Fibroblast of the conjunctiva (primary cell): ENCODE measurements around the gene MAP2K1.

Experiments
- DNase-seq: peaks from one replicate; pipeline ENCODE4 v3.0.0-alpha.2; 2010; ENCODE audit warnings: low read depth

Gene MAP2K1

GRCh38 chr15:66394472-66394871 is 7.8 kb downstream of the MAP2K1 start:
- DNase-seq: no peak

DNA sequence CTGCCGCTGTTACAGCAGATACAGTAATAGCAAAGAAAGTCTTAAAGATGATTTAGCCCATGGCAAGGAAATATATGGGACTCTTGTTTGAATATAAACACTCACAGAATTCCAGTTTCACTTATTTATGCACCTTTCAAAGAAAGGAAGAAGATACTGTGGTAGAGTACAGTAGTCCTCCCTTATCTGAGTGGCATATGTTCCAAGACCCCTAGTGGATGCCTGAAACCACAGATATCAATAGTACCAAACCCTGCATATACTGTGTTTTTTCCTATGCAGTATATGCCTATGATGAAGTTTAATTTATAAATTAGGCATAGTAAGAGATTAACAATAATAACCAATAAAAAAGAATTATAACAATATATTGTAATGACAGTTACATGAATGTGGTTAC is 8.2 kb downstream of the MAP2K1 start:
- DNase-seq: no peak

DNA sequence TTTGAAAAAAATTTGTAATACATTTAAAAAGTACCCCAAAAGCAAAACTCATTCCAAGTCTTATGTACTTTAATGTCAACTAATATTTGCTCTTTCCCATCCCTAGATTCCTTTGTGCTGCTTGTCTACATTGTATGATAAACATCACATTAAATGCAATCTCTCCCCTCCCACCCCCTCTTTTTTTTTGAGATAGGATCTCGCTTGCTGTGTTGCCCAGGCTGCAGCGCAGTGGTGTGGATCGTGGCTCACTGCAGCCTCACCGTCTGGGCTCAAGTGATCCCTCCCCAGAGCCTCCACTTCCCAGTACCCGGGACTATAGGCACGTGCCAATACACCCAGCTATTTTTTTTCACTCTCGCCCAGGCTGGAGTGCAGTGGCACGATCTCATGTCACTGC is 12.6 kb downstream of the MAP2K1 start:
- DNase-seq: no peak

DNA sequence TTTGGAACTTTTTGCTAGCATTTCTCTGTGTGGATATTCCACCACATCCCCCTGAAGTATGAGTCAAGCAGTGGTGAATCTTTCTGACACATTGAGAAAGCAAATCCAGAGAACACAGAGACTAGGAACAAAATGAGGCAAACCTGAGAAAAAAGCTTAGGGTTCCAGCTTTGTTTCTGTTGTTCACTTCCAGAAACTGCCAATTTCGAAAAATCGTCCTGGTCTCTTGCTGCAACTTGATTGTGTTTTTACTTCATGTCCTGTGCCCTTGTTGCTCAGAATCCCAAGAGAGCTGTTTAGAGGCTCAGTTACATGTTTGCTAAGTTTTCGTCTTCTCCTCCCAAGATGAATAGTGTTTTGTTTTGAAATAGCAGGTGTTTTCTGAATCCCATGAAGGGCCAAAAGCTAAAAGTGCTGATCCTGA is 13.7 kb downstream of the MAP2K1 start:
- DNase-seq: no peak

DNA sequence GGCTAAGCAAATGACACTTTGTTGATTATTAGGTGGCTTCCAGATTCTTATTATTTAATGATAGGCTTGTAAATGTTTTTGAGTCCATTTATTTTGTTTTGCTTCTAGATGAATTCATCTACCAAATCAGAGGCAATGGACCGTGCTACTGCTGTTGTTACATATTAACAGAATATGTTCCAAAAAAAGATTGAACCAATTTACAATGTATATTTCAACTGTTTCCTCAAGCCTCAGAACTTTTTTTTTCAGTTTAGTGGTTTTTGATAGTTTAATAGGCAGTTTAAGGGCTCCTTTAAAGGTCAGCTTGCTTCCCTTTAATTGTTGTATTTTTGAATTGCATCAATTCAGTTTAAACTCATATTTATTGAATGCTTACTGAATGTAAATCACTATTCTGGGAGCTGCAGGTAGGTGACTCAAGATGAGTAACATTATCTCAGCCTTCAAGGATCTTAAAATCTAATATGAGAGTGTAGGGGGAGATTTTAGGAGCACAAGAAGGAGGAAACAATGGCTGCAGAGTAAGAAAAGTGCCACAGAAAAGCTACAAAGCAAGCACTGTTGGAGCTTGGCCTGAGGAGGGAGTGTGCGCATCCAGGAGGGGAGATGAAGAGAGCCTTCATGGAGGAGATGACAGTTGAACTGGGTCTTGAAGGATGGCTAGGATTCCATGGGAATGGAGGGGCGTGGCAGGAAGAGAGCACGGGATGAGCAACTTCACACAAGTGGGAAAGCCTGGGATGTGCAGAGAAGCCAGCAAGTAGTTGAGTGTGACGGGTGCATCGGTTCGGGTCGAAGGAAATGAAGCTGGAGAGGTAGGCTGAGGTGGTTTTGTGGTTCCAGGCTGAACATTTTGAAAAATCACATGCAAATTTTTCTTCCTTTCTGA is 14.7 kb downstream of the MAP2K1 start:
- DNase-seq: no peak

GRCh38 chr15:66402761-66403284 is 16.1 kb downstream of the MAP2K1 start:
- no peak for DNase-seq

GRCh38 chr15:66403323-66403722 is 16.6 kb downstream of the MAP2K1 start:
- DNase-seq: no peak

- no peak for DNase-seq
These were observed 17.4 kb downstream of the MAP2K1 start for GRCh38 chr15:66404122-66404521.

- no peak for DNase-seq
These were observed 17.8 kb downstream of the MAP2K1 start for GRCh38 chr15:66404532-66404931.

DNA sequence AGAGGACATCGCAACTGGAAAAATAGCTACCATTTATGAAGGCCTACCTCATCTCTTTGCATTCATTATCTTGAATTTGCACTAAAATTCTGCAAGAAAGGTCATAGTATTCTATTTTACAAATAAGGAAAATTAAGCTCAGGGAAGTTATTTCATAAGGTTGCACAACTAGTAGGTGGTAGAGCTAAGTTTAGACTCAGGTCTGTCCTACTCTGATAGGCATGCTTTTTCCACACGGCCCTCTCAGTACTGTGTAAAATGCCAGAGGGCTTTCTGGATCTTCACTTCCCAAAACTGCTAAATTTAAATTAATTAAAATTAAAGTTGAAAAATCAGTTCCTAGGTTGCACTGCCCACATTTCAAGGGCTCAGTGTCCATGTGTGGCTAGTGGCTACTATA is 18.3 kb downstream of the MAP2K1 start:
- no peak for DNase-seq

GRCh38 chr15:66405615-66406014 is 18.9 kb downstream of the MAP2K1 start:
- peak; percentile 5 for DNase-seq

DNA sequence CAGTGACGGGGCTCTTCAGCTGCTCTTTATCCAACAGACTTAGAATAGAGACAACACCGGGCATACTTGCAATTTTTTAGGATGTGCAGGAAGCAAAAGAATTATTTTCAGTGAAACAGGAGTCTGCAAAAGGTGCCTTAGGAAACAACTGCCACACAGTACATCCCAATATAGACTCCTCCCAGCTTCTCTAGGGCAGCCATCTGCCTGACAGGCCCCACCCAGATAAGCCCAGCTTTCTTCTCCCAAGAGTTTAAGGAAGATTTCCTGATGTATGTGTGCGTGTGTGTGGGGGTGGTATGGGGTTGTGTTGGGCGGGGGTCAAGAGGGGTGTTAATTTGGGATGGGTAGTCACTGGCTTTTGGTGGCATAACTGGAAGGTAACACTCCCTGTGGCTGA is 21.5 kb downstream of the MAP2K1 start:
- no peak for DNase-seq

DNA sequence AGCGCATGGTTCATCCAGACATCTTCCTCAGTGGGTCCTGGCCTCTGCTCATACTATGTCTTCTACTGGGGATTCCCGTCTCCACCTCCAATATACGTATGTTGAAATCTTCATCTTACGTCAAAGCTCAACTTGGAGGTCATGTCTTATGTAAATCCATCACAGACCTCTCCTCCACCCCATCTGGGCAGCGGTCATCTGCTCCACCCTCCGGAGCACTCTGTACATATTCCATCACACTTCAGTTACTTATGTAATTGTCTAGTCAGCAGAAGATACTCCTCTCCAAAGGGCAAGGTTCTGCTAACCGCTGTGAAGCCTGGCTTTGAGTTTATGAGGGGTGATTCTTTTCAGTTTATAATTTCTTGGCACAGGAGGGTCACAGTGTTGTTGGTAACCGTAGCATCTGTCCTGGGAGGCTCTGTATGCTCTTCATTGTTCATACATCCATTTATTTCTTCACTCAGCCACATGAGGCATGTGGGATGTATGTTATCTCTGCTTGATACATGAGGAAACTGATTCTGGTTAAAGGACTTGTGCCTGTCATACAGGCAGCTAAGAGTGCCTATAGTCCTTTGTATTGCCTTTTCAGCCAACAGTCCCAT is 22.1 kb downstream of the MAP2K1 start:
- DNase-seq: no peak

GRCh38 chr15:66409565-66410108 is 22.9 kb downstream of the MAP2K1 start:
- DNase-seq: no peak

DNA sequence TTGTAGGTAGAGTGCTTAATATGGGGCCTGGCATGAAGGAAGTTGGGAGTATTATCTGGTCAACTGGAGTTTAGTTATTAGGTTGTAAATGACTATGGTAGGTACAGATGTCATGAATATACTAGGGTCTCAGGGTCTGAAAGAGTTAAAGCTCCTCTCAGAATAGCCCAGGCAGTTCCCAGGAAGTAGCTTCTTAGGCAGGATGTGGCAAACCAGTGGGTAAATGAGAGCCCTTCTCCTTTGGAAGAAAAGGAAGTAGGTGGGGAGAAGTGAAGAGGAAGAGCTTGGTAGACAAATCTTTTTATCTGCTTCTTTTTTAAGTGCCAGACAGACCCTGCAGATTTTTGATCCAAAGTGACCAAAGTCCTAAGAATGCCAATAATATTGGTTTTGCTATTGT is 24.5 kb downstream of the MAP2K1 start:
- no peak for DNase-seq

GRCh38 chr15:66412220-66412619 is 25.5 kb downstream of the MAP2K1 start:
- DNase-seq: no peak

- DNase-seq: no peak
These were observed 26.9 kb downstream of the MAP2K1 start for GRCh38 chr15:66413579-66413978.

DNA sequence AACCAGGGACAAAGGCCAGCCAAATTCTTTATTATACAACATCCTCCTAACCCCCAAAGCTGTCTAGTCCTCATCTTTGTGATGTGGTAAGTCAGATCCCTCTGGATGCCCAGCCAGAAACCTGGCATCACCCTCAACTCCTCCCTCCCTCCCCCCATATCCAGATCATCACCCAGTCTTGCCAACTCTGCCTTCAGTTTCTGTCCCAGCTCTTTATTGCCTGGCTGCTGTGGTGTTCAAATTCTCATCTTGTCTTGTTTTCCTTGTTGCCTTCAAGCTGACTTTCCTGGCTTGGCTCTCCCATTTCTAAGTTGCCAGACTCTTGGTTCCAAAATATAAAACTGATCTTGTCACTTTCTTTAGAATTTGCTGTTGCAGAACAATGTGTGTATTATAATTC is 28.6 kb downstream of the MAP2K1 start:
- no peak for DNase-seq

GRCh38 chr15:66417736-66418135 is 31.0 kb downstream of the MAP2K1 start:
- no peak for DNase-seq

GRCh38 chr15:66419471-66419870 is 32.8 kb downstream of the MAP2K1 start:
- no peak for DNase-seq

DNA sequence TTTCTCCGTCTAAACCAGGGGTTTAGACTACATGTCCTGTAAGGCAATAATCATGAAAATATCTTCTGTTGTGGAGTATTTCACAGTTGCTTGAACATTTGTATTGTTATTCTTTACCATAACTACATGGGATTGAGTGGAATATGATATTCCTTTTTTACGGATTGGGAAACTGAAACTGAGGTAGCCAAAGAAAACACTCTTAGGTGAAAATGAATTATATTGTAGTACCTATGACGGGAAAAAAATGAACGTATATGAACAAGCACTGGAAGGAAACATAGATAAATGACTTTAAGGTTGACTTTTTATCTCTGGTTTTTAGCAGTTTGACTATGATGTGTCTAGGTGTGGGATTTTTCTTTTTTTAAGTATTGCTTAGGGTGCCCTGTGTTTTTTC is 35.6 kb downstream of the MAP2K1 start:
- no peak for DNase-seq

DNA sequence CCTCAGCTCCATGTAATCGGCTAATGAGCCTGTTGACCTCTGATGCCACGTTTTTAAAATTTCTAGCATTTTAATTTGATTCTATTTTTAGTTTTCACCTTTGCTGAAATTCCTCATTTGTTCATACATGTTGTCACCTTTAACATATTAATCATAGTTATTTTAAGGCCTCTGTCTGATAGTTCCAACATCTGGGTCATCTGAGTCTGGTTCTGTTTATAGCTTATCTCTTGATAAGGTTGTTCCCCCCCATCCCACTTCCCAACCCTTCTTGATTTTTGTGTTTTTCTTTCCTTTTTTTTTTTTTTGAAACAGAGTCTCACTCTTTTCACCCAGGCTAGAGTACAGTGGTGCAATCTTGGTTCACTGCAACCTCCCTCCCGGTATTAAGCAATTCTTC is 36.4 kb downstream of the MAP2K1 start:
- no peak for DNase-seq

DNA sequence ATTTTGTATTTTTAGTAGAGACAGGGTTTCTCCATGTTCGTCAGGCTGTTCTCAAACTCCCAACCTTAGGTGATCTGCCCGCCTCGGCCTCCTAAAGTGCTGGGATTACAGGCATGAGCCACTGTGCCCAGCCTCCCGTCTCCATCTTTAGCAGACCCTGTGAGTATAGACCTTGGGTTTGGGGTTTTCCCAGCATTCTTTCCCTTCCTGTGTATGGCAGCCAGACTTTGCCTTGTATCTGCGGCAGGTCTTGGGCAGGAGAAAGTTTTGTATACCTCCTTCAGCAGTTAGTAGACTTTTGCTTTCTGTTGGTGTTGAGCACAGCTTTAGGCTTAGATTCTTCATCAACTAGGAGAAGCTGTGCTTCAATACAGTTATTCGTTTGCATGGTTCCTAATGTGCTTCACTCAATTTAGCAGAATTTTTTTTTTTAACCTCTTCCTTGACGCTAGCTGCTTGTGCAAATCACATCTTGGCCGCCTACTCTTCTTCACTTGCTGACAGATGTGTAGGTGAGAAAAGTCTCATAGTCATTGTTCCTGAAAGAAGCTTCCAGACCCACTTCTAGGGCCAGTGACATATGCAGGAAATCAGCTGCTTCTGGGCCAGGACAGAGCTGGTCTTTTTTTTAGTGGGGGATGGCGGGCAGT is 38.4 kb downstream of the MAP2K1 start:
- DNase-seq: no peak
